Measurements from ENCODE around the gene LCP1.

Gene LCP1

GRCh38 chr13:46126056-46126455 lies 55.9 kb downstream of the LCP1 start:
- H3K4me3 ChIP-seq (replicated peaks; ENCODE audit: low read depth, low read length) = no peak overlapping the region
- DNase-seq (ENCODE audit: extremely low read depth, insufficient read length) = no peak
- H3K36me3 ChIP-seq (ENCODE audit: control insufficient read depth, insufficient read depth, low read length) = peaks cover 26% of the 10 kb centered on the region
- TF ChIP-seq CTCF (IDR thresholded peaks at IDR 0.05; ENCODE audit: insufficient read depth, low read length, poor library complexity, severe bottlenecking) = no peak
- H3K27me3 ChIP-seq (replicated peaks; ENCODE audit: control insufficient read depth, insufficient read depth, low read length) = no peaks in the 10 kb centered on the region

- H3K36me3 ChIP-seq (ENCODE audit: control insufficient read depth, insufficient read depth, low read length) = peaks cover 21% of the 10 kb centered on the region
- no peak for DNase-seq (ENCODE audit: extremely low read depth, insufficient read length)
- no peaks in the 10 kb centered on the region for H3K27me3 ChIP-seq (replicated peaks; ENCODE audit: control insufficient read depth, insufficient read depth, low read length)
- no peak for TF ChIP-seq CTCF (IDR thresholded peaks at IDR 0.05; ENCODE audit: insufficient read depth, low read length, poor library complexity, severe bottlenecking)
- H3K4me3 ChIP-seq (replicated peaks; ENCODE audit: low read depth, low read length) = no peak overlapping the region
Measured at GRCh38 chr13:46124967-46125933, 56.7 kb downstream of the LCP1 start.

GRCh38 chr13:46124531-46124966 lies 57.4 kb downstream of the LCP1 start:
- no peaks in the 10 kb centered on the region for H3K27me3 ChIP-seq (replicated peaks; ENCODE audit: control insufficient read depth, insufficient read depth, low read length)
- peak; percentile 12 for TF ChIP-seq CTCF (IDR thresholded peaks at IDR 0.05; ENCODE audit: insufficient read depth, low read length, poor library complexity, severe bottlenecking)
- peaks cover 15% of the 10 kb centered on the region for H3K36me3 ChIP-seq (ENCODE audit: control insufficient read depth, insufficient read depth, low read length)
- peak; percentile 62 for DNase-seq (ENCODE audit: extremely low read depth, insufficient read length)
- no peak overlapping the region for H3K4me3 ChIP-seq (replicated peaks; ENCODE audit: low read depth, low read length)

GRCh38 chr13:46122304-46122703 lies 59.7 kb downstream of the LCP1 start:
- Histone ChIP-seq H3K27me3 (replicated peaks; ENCODE audit: control insufficient read depth, insufficient read depth, low read length) (no peaks in the 10 kb centered on the region), H3K4me3 (replicated peaks; ENCODE audit: low read depth, low read length) (no peak overlapping the region), H3K36me3 (ENCODE audit: control insufficient read depth, insufficient read depth, low read length) (peaks cover 7% of the 10 kb centered on the region)
- no peak for DNase-seq (ENCODE audit: extremely low read depth, insufficient read length)
- TF ChIP-seq CTCF (IDR thresholded peaks at IDR 0.05; ENCODE audit: insufficient read depth, low read length, poor library complexity, severe bottlenecking) = no peak

- Histone ChIP-seq H3K27me3 (replicated peaks; ENCODE audit: control insufficient read depth, insufficient read depth, low read length) (no peaks in the 10 kb centered on the region), H3K4me3 (replicated peaks; ENCODE audit: low read depth, low read length) (no peak overlapping the region), H3K36me3 (ENCODE audit: control insufficient read depth, insufficient read depth, low read length) (peaks cover 3% of the 10 kb centered on the region)
- no peak for TF ChIP-seq CTCF (IDR thresholded peaks at IDR 0.05; ENCODE audit: insufficient read depth, low read length, poor library complexity, severe bottlenecking)
- DNase-seq (ENCODE audit: extremely low read depth, insufficient read length) = no peak
Measured at GRCh38 chr13:46121597-46122163, 60.3 kb downstream of the LCP1 start.

All from GM06990 (cell line).